GM19328 (cell line): ENCODE measurements around the gene NDUFB7.
"Not testable (repeated sequence)": the region's sequence is repeated elsewhere in the genome, so short reads cannot be mapped to it uniquely, and the experiment has no call there.

Source experiments
- ATAC-seq: cut with Tn5 transposase; IDR thresholded peaks from one replicate; pipeline ENCODE4 v1.9.1; 2021; ENCODE audit warnings: mild to moderate bottlenecking, moderate library complexity; ENCODE audit not compliant: unreplicated experiment

Gene NDUFB7

GRCh38 chr19:14575428-14575980 lies 3.6 kb upstream of the NDUFB7 start:
- no peak for ATAC-seq

- no peak for ATAC-seq
Measured at GRCh38 chr19:14570864-14571527, 870 bp downstream of the NDUFB7 start.

- no peak for ATAC-seq
Measured at GRCh38 chr19:14567079-14567478, 4.8 kb downstream of the NDUFB7 start.

- no peak for ATAC-seq
Measured at GRCh38 chr19:14566712-14567077, 5.2 kb downstream of the NDUFB7 start.

GRCh38 chr19:14565765-14566711 lies 5.8 kb downstream of the NDUFB7 start:
- no peak for ATAC-seq

- no peak for ATAC-seq
Measured at GRCh38 chr19:14565298-14565679, 6.6 kb downstream of the NDUFB7 start.

- not testable (repeated sequence) for ATAC-seq
Measured at GRCh38 chr19:14564652-14565297, 7.1 kb downstream of the NDUFB7 start.

- ATAC-seq = no peak
Measured at GRCh38 chr19:14563989-14564651, 7.7 kb downstream of the NDUFB7 start.

- no peak for ATAC-seq
Measured at GRCh38 chr19:14563590-14563926, 8.3 kb downstream of the NDUFB7 start.

GRCh38 chr19:14562660-14563589 lies 8.9 kb downstream of the NDUFB7 start:
- ATAC-seq = no peak

GRCh38 chr19:14561847-14562351 lies 10.0 kb downstream of the NDUFB7 start:
- no peak for ATAC-seq

GRCh38 chr19:14561249-14561648 lies 10.6 kb downstream of the NDUFB7 start:
- no peak for ATAC-seq

- no peak for ATAC-seq
Measured at GRCh38 chr19:14560776-14561108, 11.1 kb downstream of the NDUFB7 start.

GRCh38 chr19:14559916-14560775 lies 11.7 kb downstream of the NDUFB7 start:
- no peak for ATAC-seq

GRCh38 chr19:14558370-14559066 lies 13.3 kb downstream of the NDUFB7 start:
- no peak for ATAC-seq

GRCh38 chr19:14556662-14557188 lies 15.1 kb downstream of the NDUFB7 start:
- ATAC-seq = no peak

GRCh38 chr19:14555918-14556661 lies 15.8 kb downstream of the NDUFB7 start:
- no peak for ATAC-seq
